ENCODE results near the gene PCID2.

- no peak for TF ChIP-seq GATA3 (IDR thresholded peaks at IDR 0.05; ENCODE audit: low read depth, low read length)
- no peak for TF ChIP-seq GATA2 (IDR thresholded peaks at IDR 0.05; ENCODE audit: low read depth, low read length)
These were observed 31.5 kb upstream of the PCID2 start for GRCh38 chr13:113239986-113240385.

Data from SH-SY5Y (cell line).